Muscle layer of duodenum (tissue), 2 donors: ENCODE results near the gene TMC8.
A peak's percentile ranks its signal among the peaks of the same experiment; 100 is the strongest.
"Not testable (repeated sequence)": the region's sequence is repeated elsewhere in the genome, so short reads cannot be mapped to it uniquely, and the experiment has no call there.

Source experiments
- H3K27ac ChIP-seq: one replicate; pipeline ENCODE4 v1.7.0; 2013; ENCODE audit warnings: mild to moderate bottlenecking, low read length
- H3K27me3 ChIP-seq: one replicate; pipeline ENCODE4 v1.7.0; 2013; ENCODE audit warnings: low read depth, mild to moderate bottlenecking, control low read depth, low read length
- H3K36me3 ChIP-seq, 2 donors: one replicate each; pipeline ENCODE4 v1.7.0; 2013; ENCODE audit warnings: low read length in 2 of 2, control low read depth in 1 of 2, mild to moderate bottlenecking in 1 of 2; ENCODE audit not compliant: insufficient read depth in 2 of 2, control insufficient read depth in 1 of 2
- H3K4me1 ChIP-seq, 2 donors: one replicate each; pipeline ENCODE4 v1.7.0; 2013; ENCODE audit warnings: low read length in 2 of 2, mild to moderate bottlenecking in 2 of 2, control low read depth in 1 of 2, moderate library complexity in 1 of 2; ENCODE audit not compliant: insufficient read depth in 2 of 2, control insufficient read depth in 1 of 2
- H3K4me3 ChIP-seq, 2 donors: one replicate each; pipeline ENCODE4 v1.7.0; 2013; ENCODE audit warnings: low read length in 2 of 2, low read depth in 1 of 2, mild to moderate bottlenecking in 1 of 2
- H3K9me3 ChIP-seq, 2 donors: one replicate each; pipeline ENCODE4 v1.7.0; 2013; ENCODE audit warnings: low read length in 2 of 2, control low read depth in 1 of 2, mild to moderate bottlenecking in 1 of 2; ENCODE audit not compliant: control insufficient read depth in 1 of 2
- donor health status: healthy.

TMC8 gene, protein sequence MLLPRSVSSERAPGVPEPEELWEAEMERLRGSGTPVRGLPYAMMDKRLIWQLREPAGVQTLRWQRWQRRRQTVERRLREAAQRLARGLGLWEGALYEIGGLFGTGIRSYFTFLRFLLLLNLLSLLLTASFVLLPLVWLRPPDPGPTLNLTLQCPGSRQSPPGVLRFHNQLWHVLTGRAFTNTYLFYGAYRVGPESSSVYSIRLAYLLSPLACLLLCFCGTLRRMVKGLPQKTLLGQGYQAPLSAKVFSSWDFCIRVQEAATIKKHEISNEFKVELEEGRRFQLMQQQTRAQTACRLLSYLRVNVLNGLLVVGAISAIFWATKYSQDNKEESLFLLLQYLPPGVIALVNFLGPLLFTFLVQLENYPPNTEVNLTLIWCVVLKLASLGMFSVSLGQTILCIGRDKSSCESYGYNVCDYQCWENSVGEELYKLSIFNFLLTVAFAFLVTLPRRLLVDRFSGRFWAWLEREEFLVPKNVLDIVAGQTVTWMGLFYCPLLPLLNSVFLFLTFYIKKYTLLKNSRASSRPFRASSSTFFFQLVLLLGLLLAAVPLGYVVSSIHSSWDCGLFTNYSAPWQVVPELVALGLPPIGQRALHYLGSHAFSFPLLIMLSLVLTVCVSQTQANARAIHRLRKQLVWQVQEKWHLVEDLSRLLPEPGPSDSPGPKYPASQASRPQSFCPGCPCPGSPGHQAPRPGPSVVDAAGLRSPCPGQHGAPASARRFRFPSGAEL

DNA sequence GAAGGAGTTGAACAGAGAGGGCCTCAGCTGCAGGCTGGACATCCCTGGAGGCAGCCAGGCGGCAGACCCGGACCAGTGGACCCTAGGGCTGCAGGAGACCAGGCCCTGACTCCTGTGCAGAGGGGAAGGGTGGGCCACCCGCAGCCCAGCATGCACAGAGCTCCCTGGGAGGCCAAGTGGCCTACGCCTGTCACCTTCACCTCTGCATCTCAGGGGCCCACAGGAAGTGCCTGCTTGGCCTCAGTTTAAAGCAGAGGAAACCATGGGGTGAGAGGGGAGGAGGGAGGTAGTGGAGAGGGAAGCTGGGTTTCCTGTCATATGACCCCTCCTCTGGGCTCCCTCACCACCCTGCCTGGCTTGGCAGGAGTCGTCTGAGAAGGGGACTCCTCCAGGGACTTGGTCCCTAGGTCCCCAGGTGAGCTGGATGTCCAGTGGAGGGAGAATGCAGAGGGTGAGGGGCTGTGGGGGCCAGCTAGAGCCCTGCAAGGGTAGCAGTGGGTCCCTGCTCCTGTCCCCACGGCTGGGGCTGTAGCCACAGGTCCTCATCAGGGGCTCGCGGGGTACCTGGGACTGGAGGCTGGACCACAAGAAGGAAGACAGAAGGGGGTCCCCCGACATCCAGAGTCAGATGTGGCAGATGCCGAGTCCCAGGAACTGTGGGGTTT lies at the start of gene TMC8:
Gene TMC8, plus strand, starts transcription at position 335 of the 665 bp plus-strand sequence. CDS start 818 bp downstream, outside the sequence.
- Histone ChIP-seq H3K9me3 (no peaks in the 10 kb centered on the region), H3K27ac (peak within 1 kb of the TSS; percentile 31), H3K27me3 (no peaks in the 10 kb centered on the region), H3K4me3 (peak within 1 kb of the TSS; percentile 26 to 49), H3K4me1 (peaks cover 10 to 62% of the 10 kb centered on the region in 2 donors), H3K36me3 (no peaks in the 10 kb centered on the region)

DNA sequence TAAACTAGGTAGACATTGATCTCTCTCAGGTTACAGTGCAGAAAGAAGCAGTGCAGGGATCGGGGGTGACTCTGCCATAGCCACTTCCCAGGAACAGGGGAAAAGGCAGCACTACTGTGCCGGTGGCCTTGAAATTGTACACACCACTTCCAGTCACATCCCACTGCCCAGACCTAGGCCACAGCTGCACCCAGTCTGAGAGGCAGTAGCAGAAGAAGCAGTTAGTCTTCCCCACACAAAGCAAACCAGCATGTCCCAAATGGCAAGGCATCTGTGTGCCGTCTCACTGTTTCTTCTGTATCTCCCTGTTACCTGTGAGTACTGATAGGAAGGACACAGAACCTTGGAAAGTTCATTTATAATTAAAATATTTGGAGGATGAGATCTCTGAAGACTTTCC lies 49.0 kb upstream of the TMC8 start:
- Histone ChIP-seq H3K9me3 (no peaks in the 10 kb centered on the region), H3K4me3 (no peak overlapping the region), H3K27me3 (no peaks in the 10 kb centered on the region), H3K4me1 (no peaks in the 10 kb centered on the region), H3K36me3 (peaks cover 39 to 58% of the 10 kb centered on the region in 2 donors), H3K27ac (no peak overlapping the region)

DNA sequence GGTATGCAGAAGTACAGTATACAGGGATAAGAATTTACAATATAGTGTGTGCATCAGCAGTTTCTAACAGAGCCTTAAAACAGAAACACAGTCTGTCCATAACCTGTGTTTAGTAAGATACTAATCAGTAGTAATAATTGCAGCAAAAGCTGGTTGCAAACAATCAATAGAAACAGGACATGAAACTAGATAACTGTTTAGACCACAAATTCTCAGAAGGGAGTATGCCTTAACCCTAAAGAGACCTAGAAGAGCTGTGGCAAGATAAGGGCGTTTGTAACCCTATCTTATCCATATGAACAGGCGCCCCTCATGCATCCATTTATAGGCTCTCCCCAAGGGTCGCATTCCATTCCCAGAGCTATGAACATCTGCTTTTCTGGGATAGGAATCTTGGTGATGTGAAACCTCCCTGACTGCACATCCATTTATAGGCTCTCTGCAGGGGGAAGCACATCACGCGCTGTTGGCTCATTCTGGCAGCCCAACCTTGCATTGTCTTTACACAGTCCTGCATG lies 48.2 kb upstream of the TMC8 start:
- peaks cover 35 to 59% of the 10 kb centered on the region in 2 donors for H3K36me3 ChIP-seq
- not testable (repeated sequence) for H3K27ac ChIP-seq

DNA sequence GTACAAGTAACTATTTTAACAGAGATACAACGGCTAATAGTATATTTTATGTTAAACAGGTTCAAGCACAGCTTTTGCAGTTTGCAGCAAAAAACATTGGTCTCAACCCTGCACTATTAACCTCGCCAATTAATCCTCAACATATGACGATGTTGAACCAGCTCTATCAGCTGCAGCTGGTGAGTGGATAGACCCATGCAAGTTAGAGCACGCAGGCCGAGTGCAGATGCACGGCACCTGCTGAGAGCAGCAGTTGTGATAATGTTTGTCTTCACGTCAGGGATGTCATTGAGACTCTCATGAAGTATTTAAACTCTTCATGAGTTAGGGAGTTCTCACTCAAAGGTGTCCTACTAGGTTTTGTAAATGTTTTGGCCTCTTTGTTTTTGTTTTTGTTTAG lies 47.6 kb upstream of the TMC8 start:
- H3K27ac ChIP-seq = peak overlapping the region; percentile 7
- peaks cover 35 to 59% of the 10 kb centered on the region in 2 donors for H3K36me3 ChIP-seq
- H3K9me3 ChIP-seq = no peaks in the 10 kb centered on the region
- no peaks in the 10 kb centered on the region for H3K4me1 ChIP-seq
- H3K27me3 ChIP-seq = no peaks in the 10 kb centered on the region
- H3K4me3 ChIP-seq = no peak overlapping the region

More for the DNA sequence above, 48.2 kb upstream of the TMC8 start:
- not testable (repeated sequence) for H3K27me3 ChIP-seq, H3K4me1 ChIP-seq, H3K9me3 ChIP-seq, H3K4me3 ChIP-seq

DNA sequence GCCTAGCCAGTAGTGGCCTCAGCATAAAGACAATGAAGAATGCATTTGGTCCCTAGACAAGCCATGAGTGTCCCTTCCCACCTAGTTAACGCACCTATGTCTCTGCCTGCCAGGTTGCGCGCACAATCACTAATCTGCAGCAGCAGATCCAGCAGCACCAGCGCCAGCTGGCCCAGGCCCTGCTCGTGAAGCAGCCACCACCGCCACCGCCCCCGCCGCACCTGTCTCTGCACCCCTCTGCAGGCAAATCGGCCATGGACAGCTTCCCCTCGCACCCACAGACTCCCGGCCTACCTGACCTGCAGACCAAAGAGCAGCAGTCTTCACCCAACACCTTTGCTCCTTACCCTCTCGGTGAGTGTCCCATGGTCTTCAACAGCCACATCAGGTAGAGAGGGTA lies 43.8 kb upstream of the TMC8 start:
- Histone ChIP-seq H3K27ac (no peak overlapping the region), H3K36me3 (peaks cover 38 to 52% of the 10 kb centered on the region in 2 donors), H3K4me3 (no peak overlapping the region), H3K9me3 (no peaks in the 10 kb centered on the region), H3K27me3 (no peaks in the 10 kb centered on the region), H3K4me1 (peaks cover 6 to 7% of the 10 kb centered on the region in 2 donors)

DNA sequence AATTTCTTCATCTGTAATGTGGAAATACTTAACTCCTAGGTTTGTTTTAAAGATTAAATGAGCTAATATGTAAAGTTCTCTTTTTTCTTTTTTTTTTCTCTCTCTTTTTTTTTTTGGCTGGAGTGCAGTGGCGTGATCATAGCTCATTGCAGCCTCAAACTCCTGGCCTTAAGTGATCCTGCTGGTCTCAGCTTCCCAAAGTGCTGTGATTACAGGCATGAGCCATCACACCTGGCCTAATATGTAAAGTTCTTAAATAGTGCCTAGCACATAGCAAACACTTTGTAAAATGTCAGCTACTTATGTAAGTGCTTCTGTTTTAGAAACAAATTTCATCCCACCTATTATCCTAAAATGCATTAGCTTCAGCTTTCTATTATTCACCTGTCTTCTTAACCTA lies 42.0 kb upstream of the TMC8 start:
- no peak overlapping the region for H3K27ac ChIP-seq
- no peaks in the 10 kb centered on the region for H3K27me3 ChIP-seq
- H3K9me3 ChIP-seq = no peaks in the 10 kb centered on the region
- no peak overlapping the region for H3K4me3 ChIP-seq
- H3K36me3 ChIP-seq = peaks cover 46 to 60% of the 10 kb centered on the region in 2 donors
- peaks cover 6 to 7% of the 10 kb centered on the region in 2 donors for H3K4me1 ChIP-seq

DNA sequence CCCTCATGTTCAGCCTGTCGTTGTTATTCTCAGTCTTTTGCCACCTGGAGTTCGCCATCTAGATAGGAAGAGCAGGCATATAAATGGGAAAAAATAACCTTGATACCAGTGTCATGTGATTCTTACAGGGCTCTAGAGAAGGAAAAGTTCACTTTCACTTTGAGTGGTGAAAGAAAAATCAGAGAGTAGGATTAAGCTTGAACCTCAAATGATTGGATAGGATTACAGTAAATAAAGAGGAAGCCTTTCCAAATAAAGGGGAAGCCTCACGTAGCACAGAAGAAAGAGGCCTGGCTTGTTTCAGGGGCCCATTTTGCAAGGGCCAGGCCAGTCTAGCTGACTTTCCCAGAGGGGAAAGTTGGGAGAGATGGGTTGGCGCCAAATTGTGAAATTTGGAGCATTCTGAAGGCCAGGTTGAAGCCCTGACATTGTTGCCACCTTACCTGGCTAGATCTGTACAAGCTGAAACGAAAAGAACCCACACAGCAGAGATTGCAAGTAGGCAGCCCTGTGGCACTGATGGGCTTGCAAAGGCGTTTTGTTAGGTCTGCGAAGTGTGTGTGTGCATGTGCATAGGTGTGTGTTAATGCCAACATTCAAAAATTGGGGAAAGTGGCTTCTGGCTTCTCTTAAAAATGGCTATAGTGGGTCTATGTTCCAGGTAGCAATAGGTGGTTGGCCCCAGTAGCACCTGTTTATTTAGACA lies 40.8 kb upstream of the TMC8 start:
- H3K27ac ChIP-seq = peak overlapping the region; percentile 46
- H3K4me3 ChIP-seq = no peak overlapping the region
- H3K9me3 ChIP-seq = no peaks in the 10 kb centered on the region
- no peaks in the 10 kb centered on the region for H3K27me3 ChIP-seq
- H3K36me3 ChIP-seq = peaks cover 50 to 71% of the 10 kb centered on the region in 2 donors
- peaks cover 6 to 7% of the 10 kb centered on the region in 2 donors for H3K4me1 ChIP-seq

DNA sequence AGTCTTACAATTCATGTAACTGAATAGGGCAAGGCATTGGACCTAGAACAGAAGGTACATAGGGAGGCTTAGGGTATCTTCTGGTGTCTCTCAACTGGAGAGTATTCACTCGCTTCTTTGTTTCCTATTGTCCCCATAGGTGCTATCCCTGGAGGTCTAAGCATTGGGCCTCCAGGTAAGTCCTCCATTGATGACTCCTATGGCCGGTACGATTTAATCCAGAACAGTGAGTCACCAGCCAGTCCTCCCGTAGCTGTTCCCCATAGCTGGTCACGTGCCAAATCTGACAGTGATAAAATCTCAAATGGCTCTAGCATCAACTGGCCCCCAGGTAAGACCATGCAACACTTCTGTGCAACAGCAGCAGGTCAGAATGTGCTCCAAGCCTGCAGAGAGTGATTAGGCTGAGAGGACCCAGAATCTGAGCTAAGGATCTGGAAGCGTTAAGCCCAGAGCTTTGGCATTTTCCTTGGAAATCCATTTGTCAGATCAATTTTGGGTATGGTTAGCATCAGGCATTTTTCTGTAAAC lies 37.7 kb upstream of the TMC8 start:
- H3K4me3 ChIP-seq = no peak overlapping the region
- H3K9me3 ChIP-seq = no peaks in the 10 kb centered on the region
- H3K27ac ChIP-seq = no peak overlapping the region
- no peaks in the 10 kb centered on the region for H3K27me3 ChIP-seq
- H3K36me3 ChIP-seq = peaks cover 57 to 86% of the 10 kb centered on the region in 2 donors
- H3K4me1 ChIP-seq = peaks cover 6 to 7% of the 10 kb centered on the region in 2 donors

DNA sequence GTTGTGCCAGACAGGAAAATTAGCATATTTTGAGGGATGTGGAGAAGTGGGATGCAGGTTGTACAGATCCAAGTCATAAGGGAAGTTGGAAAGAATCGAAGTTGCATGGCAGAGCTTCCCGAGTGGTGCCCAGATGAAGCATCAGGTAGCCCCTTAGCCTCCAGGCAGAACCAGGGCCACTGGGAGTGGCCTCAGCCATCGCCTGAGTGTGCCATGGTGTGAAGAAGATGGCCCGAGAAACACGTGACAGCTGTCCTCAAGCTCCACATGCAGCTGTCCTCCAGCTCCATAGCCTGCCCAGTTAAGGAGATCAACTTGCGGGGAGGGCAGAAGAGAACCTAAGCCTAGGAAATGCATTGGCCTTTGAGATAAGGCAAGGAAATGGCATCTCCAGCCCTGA lies 35.5 kb upstream of the TMC8 start:
- Histone ChIP-seq H3K36me3 (peaks cover 63 to 94% of the 10 kb centered on the region in 2 donors), H3K27ac (no peak overlapping the region), H3K9me3 (no peaks in the 10 kb centered on the region), H3K27me3 (no peaks in the 10 kb centered on the region), H3K4me3 (no peak overlapping the region), H3K4me1 (peaks cover 0 to under 1% of the 10 kb centered on the region in 2 donors)

DNA sequence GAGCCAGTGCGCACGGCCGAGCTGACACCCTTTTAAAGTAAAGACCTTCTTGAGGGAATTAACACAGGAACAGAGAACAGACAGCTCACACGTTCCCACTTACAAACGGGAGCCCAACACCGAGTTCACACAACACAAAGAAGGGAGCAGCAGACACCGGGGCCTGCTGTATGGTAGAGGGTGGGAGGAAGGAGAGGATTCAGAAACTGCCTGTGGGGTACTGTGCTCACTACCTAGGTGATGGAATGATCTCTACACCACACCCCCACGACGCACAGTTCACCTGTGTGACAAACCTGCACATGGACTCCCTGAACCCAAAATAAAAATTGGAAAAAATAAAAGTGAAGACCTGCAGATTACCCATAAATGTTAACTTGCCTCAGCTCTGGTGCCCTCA lies 34.5 kb upstream of the TMC8 start:
- H3K36me3 ChIP-seq = peaks cover 56 to 90% of the 10 kb centered on the region in 2 donors

More for the DNA sequence above, 34.5 kb upstream of the TMC8 start:
- Histone ChIP-seq H3K4me3 (no peak overlapping the region), H3K9me3 (no peaks in the 10 kb centered on the region), H3K27ac (no peak overlapping the region), H3K27me3 (no peaks in the 10 kb centered on the region), H3K4me1 (no peaks in the 10 kb centered on the region)
